Measurements from ENCODE around the gene RHOBTB1. TPM values are rescaled to one million over a fixed set of nuclear protein-coding genes. Genes with fewer than 3 reads are reported as not detected.

RHOBTB1 gene
- total and polyA plus RNA-seq, 2 donors from 2014 or later = 14.6 to 34.5 TPM

DNA sequence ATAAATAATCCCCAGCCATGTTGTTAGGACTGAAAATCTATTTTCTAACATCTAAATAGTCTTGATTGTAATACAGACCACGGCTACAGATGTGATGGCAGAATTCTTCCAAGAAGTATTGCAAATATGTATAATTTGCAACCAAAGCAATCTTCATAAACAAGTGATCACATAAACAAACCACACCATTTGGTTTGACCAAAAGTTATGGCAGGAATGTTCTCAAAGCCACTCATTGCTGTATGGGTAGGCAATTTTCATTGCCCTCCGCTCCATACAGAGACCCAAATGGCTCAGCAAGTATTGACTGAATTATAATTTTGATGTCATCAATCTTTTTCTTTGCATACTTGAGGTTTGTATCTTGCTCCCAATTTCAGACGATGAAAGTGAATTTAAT is 19.0 kb upstream of the RHOBTB1 start:
- Histone ChIP-seq H3K4me3 (ENCODE audit: low read length in 3 of 3) (no peak overlapping the region), H3K4me1 (ENCODE audit: control insufficient read depth in 2 of 3, insufficient read depth in 2 of 3, low read depth in 1 of 3, low read length in 3 of 3) (peaks cover 0 to 17% (median 3%) of the 10 kb centered on the region in 3 donors), H3K9me3 (ENCODE audit: control insufficient read depth in 2 of 3, insufficient read depth in 1 of 3, low read length in 3 of 3) (no peaks in the 10 kb centered on the region), H3K36me3 (ENCODE audit: control insufficient read depth in 2 of 3, insufficient read depth in 3 of 3, low read length in 3 of 3) (no peaks in the 10 kb centered on the region), H3K27me3 (ENCODE audit: control insufficient read depth, insufficient read depth, low read length) (no peaks in the 10 kb centered on the region), H3K9ac (ENCODE audit: low read length in 3 of 3) (no peak overlapping the region), H3K27ac (ENCODE audit: low read depth in 2 of 2, low read length in 2 of 2) (peak overlapping the region in 1 of 2 donors; percentile 9)
- TF ChIP-seq, protein P1, sequence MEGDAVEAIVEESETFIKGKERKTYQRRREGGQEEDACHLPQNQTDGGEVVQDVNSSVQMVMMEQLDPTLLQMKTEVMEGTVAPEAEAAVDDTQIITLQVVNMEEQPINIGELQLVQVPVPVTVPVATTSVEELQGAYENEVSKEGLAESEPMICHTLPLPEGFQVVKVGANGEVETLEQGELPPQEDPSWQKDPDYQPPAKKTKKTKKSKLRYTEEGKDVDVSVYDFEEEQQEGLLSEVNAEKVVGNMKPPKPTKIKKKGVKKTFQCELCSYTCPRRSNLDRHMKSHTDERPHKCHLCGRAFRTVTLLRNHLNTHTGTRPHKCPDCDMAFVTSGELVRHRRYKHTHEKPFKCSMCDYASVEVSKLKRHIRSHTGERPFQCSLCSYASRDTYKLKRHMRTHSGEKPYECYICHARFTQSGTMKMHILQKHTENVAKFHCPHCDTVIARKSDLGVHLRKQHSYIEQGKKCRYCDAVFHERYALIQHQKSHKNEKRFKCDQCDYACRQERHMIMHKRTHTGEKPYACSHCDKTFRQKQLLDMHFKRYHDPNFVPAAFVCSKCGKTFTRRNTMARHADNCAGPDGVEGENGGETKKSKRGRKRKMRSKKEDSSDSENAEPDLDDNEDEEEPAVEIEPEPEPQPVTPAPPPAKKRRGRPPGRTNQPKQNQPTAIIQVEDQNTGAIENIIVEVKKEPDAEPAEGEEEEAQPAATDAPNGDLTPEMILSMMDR (IDR thresholded peaks at IDR 0.05; ENCODE audit: borderline replicate concordance, extremely low read depth, insufficient read depth) = no peak
- intact Hi-C loops (cut with DNase I) = loop anchor here (10.0 kb wide), 1 partner anchor 138 kb away; no protein-coding TSS in a partner anchor
- FAIRE-seq = no peak
- DNase-seq = no peak

DNA sequence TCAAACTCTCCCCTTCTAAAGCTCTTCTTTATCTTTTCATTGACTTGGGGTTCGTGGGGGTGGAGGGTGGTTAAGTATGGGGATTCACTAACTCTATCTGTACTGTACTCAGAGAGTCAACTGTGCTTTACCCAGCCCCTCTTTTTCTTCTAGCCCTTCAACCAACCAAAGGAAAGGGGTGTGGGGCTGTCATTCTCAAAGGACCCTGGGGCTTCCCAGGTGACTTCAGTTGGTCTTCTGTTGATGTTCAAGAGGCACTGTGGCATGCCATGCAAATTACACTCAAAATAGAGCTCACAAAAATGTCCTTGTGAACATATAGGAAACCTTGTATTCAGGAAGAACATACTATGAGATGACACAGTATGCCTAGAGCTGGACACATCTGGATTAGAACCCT is 16.9 kb upstream of the RHOBTB1 start:
- TF ChIP-seq, protein P1 (IDR thresholded peaks at IDR 0.05; ENCODE audit: borderline replicate concordance, extremely low read depth, insufficient read depth) = no peak
- Histone ChIP-seq H3K36me3 (ENCODE audit: control insufficient read depth in 2 of 3, insufficient read depth in 3 of 3, low read length in 3 of 3) (no peaks in the 10 kb centered on the region), H3K9ac (ENCODE audit: low read length in 3 of 3) (no peak overlapping the region), H3K9me3 (ENCODE audit: control insufficient read depth in 2 of 3, insufficient read depth in 1 of 3, low read length in 3 of 3) (no peaks in the 10 kb centered on the region), H3K4me3 (ENCODE audit: low read length in 3 of 3) (no peak overlapping the region), H3K27ac (ENCODE audit: low read depth in 2 of 2, low read length in 2 of 2) (no peak overlapping the region), H3K4me1 (ENCODE audit: control insufficient read depth in 2 of 3, insufficient read depth in 2 of 3, low read depth in 1 of 3, low read length in 3 of 3) (peaks cover 0 to 17% (median 3%) of the 10 kb centered on the region in 3 donors), H3K27me3 (ENCODE audit: control insufficient read depth, insufficient read depth, low read length) (no peaks in the 10 kb centered on the region)
- FAIRE-seq (no peak), DNase-seq (no peak)
- intact Hi-C loops (cut with DNase I) = loop anchor here (10.0 kb wide), 1 partner anchor 136 kb away; no protein-coding TSS in a partner anchor

DNA sequence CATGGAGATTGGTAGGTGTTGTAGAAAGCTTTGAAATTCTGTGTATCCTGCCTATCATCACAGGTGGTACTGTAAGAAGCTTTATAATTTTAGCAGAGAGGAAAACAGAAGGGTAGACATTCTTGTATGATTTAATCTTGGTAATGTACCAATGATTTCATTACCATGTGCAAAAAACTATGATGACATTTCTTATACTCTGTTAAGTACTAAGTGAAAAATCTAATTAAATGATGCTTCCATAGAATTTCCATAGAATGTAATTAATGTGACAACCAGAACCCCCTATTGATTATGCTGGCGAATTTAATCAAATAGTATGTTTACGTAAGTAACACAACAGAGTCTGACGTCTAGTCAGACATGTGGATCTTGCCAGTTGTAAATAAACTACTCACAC is 16.0 kb upstream of the RHOBTB1 start:
- Histone ChIP-seq H3K9ac (ENCODE audit: low read length in 3 of 3) (no peak overlapping the region), H3K36me3 (ENCODE audit: control insufficient read depth in 2 of 3, insufficient read depth in 3 of 3, low read length in 3 of 3) (no peaks in the 10 kb centered on the region), H3K9me3 (ENCODE audit: control insufficient read depth in 2 of 3, insufficient read depth in 1 of 3, low read length in 3 of 3) (no peaks in the 10 kb centered on the region), H3K4me3 (ENCODE audit: low read length in 3 of 3) (no peak overlapping the region), H3K27ac (ENCODE audit: low read depth in 2 of 2, low read length in 2 of 2) (no peak overlapping the region), H3K27me3 (ENCODE audit: control insufficient read depth, insufficient read depth, low read length) (no peaks in the 10 kb centered on the region), H3K4me1 (ENCODE audit: control insufficient read depth in 2 of 3, insufficient read depth in 2 of 3, low read depth in 1 of 3, low read length in 3 of 3) (peaks cover 0 to 17% (median 3%) of the 10 kb centered on the region in 3 donors)
- FAIRE-seq (no peak), DNase-seq (no peak)
- intact Hi-C loops (cut with DNase I) = loop anchor here (10.0 kb wide), 1 partner anchor 135 kb away; no protein-coding TSS in a partner anchor
- TF ChIP-seq, protein P1 (IDR thresholded peaks at IDR 0.05; ENCODE audit: borderline replicate concordance, extremely low read depth, insufficient read depth) = no peak

Data from kidney (tissue), 14 donors.